CD14-positive monocyte (primary cell): ENCODE data around the gene PDZD7. TPM values are rescaled to one million over a fixed set of nuclear protein-coding genes. Genes with fewer than 3 reads are reported as not detected.
A peak's percentile ranks its signal among the peaks of the same experiment; 100 is the strongest.

Experiments used
- DNase-seq, 3 donors: peaks; one replicate each; pipeline ENCODE4 v3.0.0-alpha.2; 2011 to 2022
- H2AFZ ChIP-seq: 2 replicates; pipeline ENCODE4 v1.6.0; 2012; ENCODE audit warnings: mild to moderate bottlenecking, low read depth, low read length, inconsistent platforms; ENCODE audit not compliant: insufficient read depth, poor library complexity, severe bottlenecking
- H3K27ac ChIP-seq, 2 donors: 1 replicate in 1 of 2; 2 replicates in 1 of 2; pipeline ENCODE4 v1.5.1; 2012 to 2013; ENCODE audit warnings: low read length in 2 of 2, control low read depth in 1 of 2, inconsistent platforms in 1 of 2, low read depth in 1 of 2, mild to moderate bottlenecking in 1 of 2
- H3K27me3 ChIP-seq, 2 donors: one replicate each; pipeline versions ENCODE4 v1.6.0 to v1.6.1; 2011 to 2013; ENCODE audit warnings: low read length in 2 of 2; ENCODE audit not compliant: control insufficient read depth in 2 of 2, insufficient read depth in 2 of 2
- H3K36me3 ChIP-seq, 2 donors: replicated peaks in 1 of 2; 1 replicate in 1 of 2; 2 replicates in 1 of 2; pipeline versions ENCODE4 v1.5.1 to v1.6.1; 2012 to 2013; ENCODE audit warnings: low read length in 2 of 2, control low read depth in 1 of 2, inconsistent platforms in 1 of 2, mild to moderate bottlenecking in 1 of 2; ENCODE audit not compliant: insufficient read depth in 2 of 2, control insufficient read depth in 1 of 2
- H3K4me1 ChIP-seq, 2 donors: 1 replicate in 1 of 2; 2 replicates in 1 of 2; pipeline versions ENCODE4 v1.5.1 to v1.6.1; 2012 to 2013; ENCODE audit warnings: low read length in 2 of 2, control low read depth in 1 of 2, inconsistent platforms in 1 of 2, mild to moderate bottlenecking in 1 of 2, moderate library complexity in 1 of 2; ENCODE audit not compliant: insufficient read depth in 2 of 2, control insufficient read depth in 1 of 2
- H3K4me2 ChIP-seq: replicated peaks from 2 replicates; pipeline ENCODE3; 2012; ENCODE audit warnings: low read length, moderate library complexity, mild to moderate bottlenecking; ENCODE audit not compliant: poor library complexity, severe bottlenecking; ENCODE audit errors: extremely low read depth
- H3K4me3 ChIP-seq, 3 experiments: fragments of 200-600 bp in 1 of 3; sonication (generic) in 1 of 3; replicated peaks in 1 of 3; 1 replicate in 2 of 3; 2 replicates in 1 of 3; pipeline ENCODE4 v1.5.1; 2011 to 2013; ENCODE audit warnings: low read length in 3 of 3, mild to moderate bottlenecking in 3 of 3, control low read depth in 2 of 3, low read depth in 2 of 3, inconsistent platforms in 1 of 3, moderate library complexity in 1 of 3
- H3K79me2 ChIP-seq: 2 replicates; pipeline ENCODE4 v1.6.0; 2012; ENCODE audit warnings: mild to moderate bottlenecking, control low read depth, inconsistent platforms, low read length, moderate library complexity; ENCODE audit not compliant: insufficient read depth
- H3K9ac ChIP-seq: 2 replicates; pipeline ENCODE4 v1.6.0; 2017; ENCODE audit warnings: low read length, mild to moderate bottlenecking; ENCODE audit not compliant: insufficient read depth, poor library complexity, severe bottlenecking
- H3K9me3 ChIP-seq, 2 donors: replicated peaks in 1 of 2; 1 replicate in 1 of 2; 2 replicates in 1 of 2; pipeline versions ENCODE4 v1.5.1 to v1.6.1; 2012 to 2013; ENCODE audit warnings: low read length in 2 of 2, control low read depth in 1 of 2; ENCODE audit not compliant: control insufficient read depth in 1 of 2, insufficient read depth in 1 of 2
- H4K20me1 ChIP-seq: 2 replicates; pipeline ENCODE4 v1.6.0; 2012; ENCODE audit warnings: mild to moderate bottlenecking, low read length, control low read depth, moderate library complexity; ENCODE audit not compliant: insufficient read depth
- H3K27ac Mint-ChIP-seq, 7 donors: one replicate each; pipeline ENCODE4 v1.8.0; 2020; ENCODE audit warnings: mild to moderate bottlenecking in 7 of 7, mixed read lengths in 7 of 7, moderate library complexity in 6 of 7, inconsistent platforms in 2 of 7
- H3K27me3 Mint-ChIP-seq, 3 donors: one replicate each; pipeline ENCODE4 v1.8.0; 2021 to 2022; ENCODE audit warnings: low read depth in 3 of 3, mild to moderate bottlenecking in 3 of 3, mixed read lengths in 3 of 3, moderate library complexity in 3 of 3, inconsistent platforms in 1 of 3
- H3K36me3 Mint-ChIP-seq, 2 donors: one replicate each; pipeline ENCODE4 v1.8.0; 2020; ENCODE audit warnings: mixed read lengths in 2 of 2, inconsistent platforms in 1 of 2, mild to moderate bottlenecking in 1 of 2
- H3K4me1 Mint-ChIP-seq: one replicate; pipeline ENCODE4 v1.8.0; 2020; ENCODE audit warnings: mild to moderate bottlenecking, mixed read lengths
- H3K4me3 Mint-ChIP-seq, 2 donors: one replicate each; pipeline ENCODE4 v1.8.0; 2020; ENCODE audit warnings: mild to moderate bottlenecking in 2 of 2, mixed read lengths in 2 of 2, moderate library complexity in 1 of 2
- H3K9me3 Mint-ChIP-seq, 7 donors: one replicate each; pipeline ENCODE4 v1.8.0; 2020 to 2022; ENCODE audit warnings: mixed read lengths in 7 of 7, mild to moderate bottlenecking in 6 of 7, moderate library complexity in 6 of 7, inconsistent platforms in 2 of 7
- CTCF ChIP-seq: fragments of 200-600 bp; IDR thresholded peaks from one replicate; pipeline ENCODE4 v1.8.0; 2022; ENCODE audit warnings: antibody characterized with exemption, mild to moderate bottlenecking
- WGBS: methylation state at CpG from one replicate; pipeline ENCODE4 v1.1.5; 2013; ENCODE audit warnings: missing lambda C conversion rate; ENCODE audit not compliant: insufficient coverage; 5-methylcytosine and 5-hydroxymethylcytosine counted together
- intact Hi-C, 2 donors: fragments of 100-400 bp; cut with micrococcal nuclease; formaldehyde crosslinking; loops; one replicate each; pipeline versions ENCODE4 v1.15.0 to v1.15.1; 2023
- polyA plus RNA-seq, 3 donors: library from polyadenylated mRNA; depleted of rRNA in 1 of 3; unstranded in 2 of 3; stranded (reverse) in 1 of 3; fragments of 300-500 nt in 2 of 3; fragments of >200 nt in 1 of 3; fragmentation: Illumina TruSeq in 2 of 3; gene quantifications; 1 replicate in 2 of 3; 2 replicates in 1 of 3; pipeline ENCODE4 v1.2.3, GENCODE V29; 2012 to 2021

Gene PDZD7
- polyA plus RNA-seq, 3 donors = 0.73 TPM; not detected in 2

- TF ChIP-seq CTCF = no peak
- H3K4me3 Mint-ChIP-seq = no peak overlapping the region
- H3K4me1 Mint-ChIP-seq = peaks cover 13% of the 10 kb centered on the region
- H3K27ac Mint-ChIP-seq = no peak overlapping the region
- DNase-seq = no peak
- Histone ChIP-seq H3K36me3 (peaks cover 0 to 9% of the 10 kb centered on the region in 2 donors), H3K9ac (no peak overlapping the region), H3K79me2 (no peaks in the 10 kb centered on the region), H2AFZ (no peak overlapping the region), H3K9me3 (no peaks in the 10 kb centered on the region), H3K27me3 (peaks cover 7 to 13% of the 10 kb centered on the region in 2 donors), H3K4me3 (no peak overlapping the region), H4K20me1 (no peaks in the 10 kb centered on the region), H3K4me2 (no peak overlapping the region), H3K4me1 (peaks cover 11 to 13% of the 10 kb centered on the region in 2 donors), H3K27ac (no peak overlapping the region)
- peaks cover 8 to 9% of the 10 kb centered on the region in 2 donors for H3K36me3 Mint-ChIP-seq
- intact Hi-C loops = no loop called here
- peaks cover 0 to 3% (median 0%) of the 10 kb centered on the region in 7 donors for H3K9me3 Mint-ChIP-seq
- WGBS = 100% methylated on average over 2 of the region's 4 CpGs
- H3K27me3 Mint-ChIP-seq = peaks cover 16 to 26% (median 22%) of the 10 kb centered on the region in 3 donors
These were observed 59.8 kb downstream of the PDZD7 start for GRCh38 chr10:100970914-100971811.

- H3K4me3 ChIP-seq = peak overlapping the region in 1 of 3 experiments; percentile 70
- intact Hi-C loops = no loop called here
- H2AFZ ChIP-seq = peak overlapping the region; percentile 70
These were observed 60.6 kb downstream of the PDZD7 start for GRCh38 chr10:100970076-100970913.

More at GRCh38 chr10:100970076-100970913, 60.6 kb downstream of the PDZD7 start:
- H3K4me1 ChIP-seq = peaks cover 11 to 13% of the 10 kb centered on the region in 2 donors
- Mint-ChIP-seq H3K27ac (peak overlapping the region in 1 of 7 donors; percentile 33), H3K36me3 (peaks cover 14 to 15% of the 10 kb centered on the region in 2 donors), H3K27me3 (peaks cover 18 to 26% (median 22%) of the 10 kb centered on the region in 3 donors), H3K4me3 (peak overlapping the region; percentile 64 to 71), H3K9me3 (peaks cover 0 to 3% (median 0%) of the 10 kb centered on the region in 7 donors), H3K4me1 (peaks cover 13% of the 10 kb centered on the region)
- no peaks in the 10 kb centered on the region for H3K79me2 ChIP-seq
- H3K9ac ChIP-seq = peak overlapping the region; percentile 43
- peaks cover 5 to 17% of the 10 kb centered on the region in 2 donors for H3K36me3 ChIP-seq
- DNase-seq = no peak
- no peaks in the 10 kb centered on the region for H3K9me3 ChIP-seq
- H3K27ac ChIP-seq = no peak overlapping the region
- H4K20me1 ChIP-seq = no peaks in the 10 kb centered on the region
- no peak for TF ChIP-seq CTCF
- WGBS = 100% methylated on average over 1 of the region's 13 CpGs
- H3K27me3 ChIP-seq = peaks cover 7 to 13% of the 10 kb centered on the region in 2 donors
- peak overlapping the region; percentile 76 for H3K4me2 ChIP-seq
